HG03469 (cell line): Measurements from ENCODE around the gene FEV.
"Not testable (repeated sequence)": the region's sequence is repeated elsewhere in the genome, so short reads cannot be mapped to it uniquely, and the experiment has no call there.

Source experiments
- ATAC-seq: cut with Tn5 transposase; IDR thresholded peaks from one replicate; pipeline ENCODE4 v1.9.1; 2021; ENCODE audit warnings: mild to moderate bottlenecking, moderate library complexity, moderate number of reproducible peaks; ENCODE audit not compliant: unreplicated experiment

FEV gene

DNA sequence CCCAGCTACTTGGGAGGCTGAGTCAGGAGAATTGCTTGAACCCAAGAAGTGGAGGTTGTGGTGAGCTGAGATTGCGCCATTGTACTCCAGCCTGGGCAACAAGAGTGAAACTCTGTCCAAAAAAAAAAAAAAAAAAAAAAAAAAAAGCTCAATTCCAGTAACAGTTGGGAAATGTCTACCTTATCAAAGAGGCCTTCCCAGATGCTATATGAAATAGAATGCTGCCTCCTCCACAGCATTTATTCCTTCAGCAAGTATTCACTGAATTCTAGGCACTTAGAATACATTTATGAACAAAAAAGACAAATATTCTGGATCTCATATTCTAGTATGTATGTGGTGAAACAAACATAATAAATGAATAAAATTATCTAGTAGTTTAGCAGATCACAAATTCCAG, 38.4 kb downstream of the FEV start:
- no peak for ATAC-seq

DNA sequence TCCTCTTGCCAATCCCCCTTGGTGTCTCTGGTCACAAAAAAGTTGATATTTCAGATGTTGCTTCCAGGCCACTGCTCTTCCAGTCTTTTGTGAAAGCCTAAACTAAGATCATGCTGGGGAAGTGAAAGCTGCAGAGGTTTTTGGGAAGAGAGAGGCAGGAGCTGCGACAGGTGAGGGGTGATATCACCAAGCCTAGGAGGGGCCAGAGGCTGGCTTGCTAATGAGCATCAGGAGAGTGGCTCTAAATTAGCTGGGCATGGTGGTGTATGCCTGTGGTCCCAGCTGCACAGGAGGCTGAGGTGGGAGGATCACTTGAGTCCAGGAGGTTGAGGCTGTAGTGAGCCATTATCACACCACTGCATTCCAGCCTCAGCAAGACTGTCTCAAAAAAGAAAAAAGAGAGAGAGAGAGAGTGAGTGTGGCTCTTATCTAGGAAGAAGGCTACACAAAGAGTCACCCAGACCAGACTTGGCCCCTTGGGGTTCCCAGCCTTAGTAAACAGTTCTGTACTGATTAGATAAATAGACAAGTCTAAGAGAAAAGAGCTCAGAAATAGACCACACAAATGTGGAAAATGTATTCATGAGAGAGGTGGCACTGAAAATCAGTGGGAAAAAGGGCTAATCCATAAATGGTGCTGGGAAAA, 40.1 kb downstream of the FEV start:
- ATAC-seq: no peak

DNA sequence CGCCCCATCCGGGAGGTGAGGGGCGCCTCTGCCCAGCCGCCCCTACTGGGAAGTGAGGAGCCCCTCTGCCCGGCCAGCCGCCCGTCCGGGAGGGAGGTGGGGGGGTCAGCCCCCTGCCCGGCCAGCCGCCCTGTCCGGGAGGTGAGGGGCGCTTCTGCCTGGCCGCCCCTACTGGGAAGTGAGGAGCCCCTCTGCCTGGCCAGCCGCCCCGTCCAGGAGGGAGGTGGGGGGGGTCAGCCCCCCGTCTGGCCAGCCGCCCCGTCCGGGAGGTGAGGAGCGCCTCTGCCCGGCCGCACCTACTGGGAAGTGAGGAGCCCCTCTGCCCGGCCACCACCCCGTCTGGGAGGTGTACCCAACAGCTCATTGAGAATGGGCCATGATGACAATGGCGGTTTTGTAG, 53.2 kb downstream of the FEV start:
- not testable (repeated sequence) for ATAC-seq
